Fibroblast of lung (primary cell): ENCODE data around the gene WEE1. TPM values are rescaled to one million over a fixed set of nuclear protein-coding genes. Genes with fewer than 3 reads are reported as not detected.
"Not testable (repeated sequence)": the region's sequence is repeated elsewhere in the genome, so short reads cannot be mapped to it uniquely, and the experiment has no call there.

Experiments
- DNase-seq, 2 donors: peaks; one replicate each; pipeline versions ENCODE4 v3.0.0 to v3.0.0-alpha.2; 2010; ENCODE audit warnings: low read depth in 2 of 2
- H2AFZ ChIP-seq: 2 replicates; pipeline ENCODE4 v1.5.1; 2012; ENCODE audit warnings: low read length, control low read depth, inconsistent platforms
- H3K27ac ChIP-seq: 2 replicates; pipeline ENCODE4 v1.5.1; 2011; ENCODE audit warnings: low read length, control low read depth; ENCODE audit not compliant: insufficient read depth
- H3K27me3 ChIP-seq: 2 replicates; pipeline ENCODE4 v1.5.1; 2011; ENCODE audit warnings: mild to moderate bottlenecking, low read length; ENCODE audit not compliant: control insufficient read depth, insufficient read depth
- H3K36me3 ChIP-seq: 2 replicates; pipeline ENCODE4 v1.5.1; 2011; ENCODE audit warnings: low read length; ENCODE audit not compliant: control insufficient read depth, insufficient read depth
- H3K4me1 ChIP-seq: 2 replicates; pipeline ENCODE4 v1.5.1; 2011; ENCODE audit warnings: low read length; ENCODE audit not compliant: control insufficient read depth, insufficient read depth; ENCODE audit errors: extremely low read depth
- H3K4me2 ChIP-seq: 2 replicates; pipeline ENCODE4 v1.5.1; 2011; ENCODE audit warnings: low read length, control low read depth; ENCODE audit not compliant: insufficient read depth; ENCODE audit errors: extremely low read depth
- H3K4me3 ChIP-seq, 4 experiments: fragments of 200-600 bp in 1 of 4; sonication (generic) in 1 of 4; replicated peaks in 1 of 4; 2 replicates each; pipeline ENCODE4 v1.5.1; 2011 to 2016; ENCODE audit warnings: low read length in 4 of 4, low read depth in 3 of 4, mild to moderate bottlenecking in 3 of 4, control low read depth in 2 of 4, inconsistent platforms in 1 of 4, mixed read lengths in 1 of 4; ENCODE audit not compliant: insufficient read depth in 1 of 4; ENCODE audit errors: control extremely low read depth in 1 of 4
- H3K79me2 ChIP-seq: 2 replicates; pipeline ENCODE4 v1.5.1; 2012; ENCODE audit warnings: mild to moderate bottlenecking, low read length, inconsistent platforms; ENCODE audit not compliant: control insufficient read depth, insufficient read depth
- H3K9ac ChIP-seq: 2 replicates; pipeline ENCODE4 v1.5.1; 2011; ENCODE audit warnings: mild to moderate bottlenecking, low read length, control low read depth; ENCODE audit not compliant: insufficient read depth
- H3K9me3 ChIP-seq: 2 replicates; pipeline ENCODE4 v1.5.1; 2012; ENCODE audit warnings: low read depth, low read length; ENCODE audit not compliant: control insufficient read depth, insufficient read depth
- H4K20me1 ChIP-seq: 2 replicates; pipeline ENCODE4 v1.5.1; 2011; ENCODE audit warnings: low read length; ENCODE audit not compliant: control insufficient read depth, insufficient read depth; ENCODE audit errors: extremely low read depth
- CTCF ChIP-seq, 2 donors: IDR thresholded peaks in 1 of 2; conservative IDR thresholded peaks in 1 of 2; 1 replicate in 1 of 2; 2 replicates in 1 of 2; pipeline ENCODE4 v1.5.1; 2011 to 2012; ENCODE audit warnings: low read length in 2 of 2, control low read depth in 1 of 2, inconsistent platforms in 1 of 2, low read depth in 1 of 2, mild to moderate bottlenecking in 1 of 2
- EZH2 ChIP-seq: IDR thresholded peaks from 2 replicates; pipeline ENCODE4 v1.5.1; 2012; ENCODE audit warnings: low read length, control low read depth, mild to moderate bottlenecking; ENCODE audit errors: missing control alignments
- polyA plus RNA-seq, 2 donors: library from polyadenylated mRNA; depleted of rRNA in 1 of 2; stranded (reverse) in 1 of 2; unstranded in 1 of 2; fragments of >200 nt; gene quantifications; 2 replicates each; pipeline ENCODE4 v1.2.1, GENCODE V29; 2011 to 2012; ENCODE audit warnings: missing spikeins in 1 of 2
- total RNA-seq: library from RNA; depleted of rRNA; stranded (reverse); fragments of >200 nt; gene quantifications from 2 replicates; pipeline ENCODE4 v1.2.1, GENCODE V29; 2014

WEE1 gene
- total and polyA plus RNA-seq, 2 donors (not counting 1 experiment from before 2014, with no cell fraction given) = 55.2 to 77.5 TPM

DNA sequence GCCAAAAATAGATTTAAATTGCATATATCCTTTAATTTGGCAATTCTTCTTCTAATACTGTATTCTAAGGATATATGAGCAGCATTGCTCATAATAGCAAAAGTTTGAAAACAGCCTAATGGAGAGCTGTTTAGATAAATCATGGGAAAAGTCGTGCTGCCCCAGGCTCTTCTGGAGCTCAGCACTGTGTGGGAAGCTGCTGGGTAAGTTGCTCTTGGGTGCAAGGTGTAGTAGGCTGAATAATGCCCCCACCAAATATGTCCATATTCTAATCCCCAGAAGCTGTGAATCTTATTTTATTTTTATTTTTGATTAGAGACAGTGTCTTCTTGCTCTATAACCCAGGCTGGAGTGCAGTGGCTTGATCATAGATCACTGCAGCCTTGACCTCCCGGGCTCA lies 34.9 kb upstream of the WEE1 start:
- Histone ChIP-seq H3K9ac (no peak overlapping the region), H3K36me3 (no peaks in the 10 kb centered on the region), H3K4me3 (no peak overlapping the region), H2AFZ (no peak overlapping the region), H3K9me3 (no peaks in the 10 kb centered on the region), H3K79me2 (no peaks in the 10 kb centered on the region), H3K4me2 (no peak overlapping the region), H3K27ac (no peak overlapping the region), H3K4me1 (no peaks in the 10 kb centered on the region), H4K20me1 (no peaks in the 10 kb centered on the region), H3K27me3 (no peaks in the 10 kb centered on the region)
- DNase-seq = no peak
- TF ChIP-seq EZH2 (no peak), CTCF (conservative IDR thresholded peaks at IDR 0.05 in 1 of 2, IDR thresholded peaks at IDR 0.05 in 1 of 2; ENCODE audit: low read depth in 1 of 2, low read length in 2 of 2) (no peak)

- not testable (repeated sequence) for H2AFZ ChIP-seq, H3K4me1 ChIP-seq, H3K79me2 ChIP-seq, H3K27ac ChIP-seq, H3K4me2 ChIP-seq, DNase-seq, H3K36me3 ChIP-seq, H3K27me3 ChIP-seq, H3K4me3 ChIP-seq, H3K9me3 ChIP-seq, H3K9ac ChIP-seq, H4K20me1 ChIP-seq
These were observed 24.3 kb upstream of the WEE1 start for GRCh38 chr11:9549216-9549615.

DNA sequence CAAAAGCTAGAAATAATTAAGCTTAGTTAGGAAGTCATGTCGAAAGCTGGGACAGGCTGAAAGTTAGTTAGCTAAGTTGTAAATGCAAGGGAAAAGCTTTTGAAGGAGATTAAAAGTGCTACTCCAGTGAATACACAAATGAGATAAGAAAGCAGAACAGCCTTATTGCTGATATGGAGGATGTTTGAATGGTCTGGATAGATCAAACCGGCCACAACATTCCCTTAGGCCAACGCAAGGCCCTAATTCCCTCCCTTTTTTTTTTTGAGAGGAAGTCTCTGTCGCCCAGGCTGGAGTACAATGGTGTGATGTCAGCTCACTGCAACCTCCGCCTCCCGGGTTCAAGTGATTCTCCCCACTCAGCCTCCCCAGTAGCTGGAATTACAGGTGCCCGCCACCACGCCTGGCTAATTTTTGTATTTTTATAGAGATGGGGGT lies 23.3 kb upstream of the WEE1 start:
- Histone ChIP-seq H3K9me3 (no peaks in the 10 kb centered on the region), H3K27ac (no peak overlapping the region), H4K20me1 (no peaks in the 10 kb centered on the region), H3K4me3 (no peak overlapping the region), H3K4me2 (no peak overlapping the region), H3K4me1 (no peaks in the 10 kb centered on the region), H2AFZ (no peak overlapping the region), H3K27me3 (no peaks in the 10 kb centered on the region), H3K79me2 (no peaks in the 10 kb centered on the region), H3K9ac (no peak overlapping the region), H3K36me3 (no peaks in the 10 kb centered on the region)
- no peak for DNase-seq
- TF ChIP-seq EZH2 (no peak), CTCF (conservative IDR thresholded peaks at IDR 0.05 in 1 of 2, IDR thresholded peaks at IDR 0.05 in 1 of 2; ENCODE audit: low read depth in 1 of 2, low read length in 2 of 2) (no peak)
